Measurements from ENCODE around the gene ANO6. TPM values are rescaled to one million over a fixed set of nuclear protein-coding genes. Genes with fewer than 3 reads are reported as not detected.

Gene ANO6
- polyA plus RNA-seq, 3 donors = 77.6 to 81.4 (median 79.7) TPM

GRCh38 chr12:45270951-45271350, 55.1 kb downstream of the ANO6 start:
- DNase-seq (ENCODE audit: low read depth in 3 of 3, low spot score in 2 of 3) = no peak

- DNase-seq (ENCODE audit: low read depth in 3 of 3, low spot score in 2 of 3) = no peak
These were observed 57.9 kb downstream of the ANO6 start for GRCh38 chr12:45273717-45274271.

GRCh38 chr12:45276154-45276755, 60.4 kb downstream of the ANO6 start:
- no peak for DNase-seq (ENCODE audit: low read depth in 3 of 3, low spot score in 2 of 3)

- DNase-seq (ENCODE audit: low read depth in 3 of 3, low spot score in 2 of 3) = no peak
These were observed 62.6 kb downstream of the ANO6 start for GRCh38 chr12:45278447-45278846.

DNA sequence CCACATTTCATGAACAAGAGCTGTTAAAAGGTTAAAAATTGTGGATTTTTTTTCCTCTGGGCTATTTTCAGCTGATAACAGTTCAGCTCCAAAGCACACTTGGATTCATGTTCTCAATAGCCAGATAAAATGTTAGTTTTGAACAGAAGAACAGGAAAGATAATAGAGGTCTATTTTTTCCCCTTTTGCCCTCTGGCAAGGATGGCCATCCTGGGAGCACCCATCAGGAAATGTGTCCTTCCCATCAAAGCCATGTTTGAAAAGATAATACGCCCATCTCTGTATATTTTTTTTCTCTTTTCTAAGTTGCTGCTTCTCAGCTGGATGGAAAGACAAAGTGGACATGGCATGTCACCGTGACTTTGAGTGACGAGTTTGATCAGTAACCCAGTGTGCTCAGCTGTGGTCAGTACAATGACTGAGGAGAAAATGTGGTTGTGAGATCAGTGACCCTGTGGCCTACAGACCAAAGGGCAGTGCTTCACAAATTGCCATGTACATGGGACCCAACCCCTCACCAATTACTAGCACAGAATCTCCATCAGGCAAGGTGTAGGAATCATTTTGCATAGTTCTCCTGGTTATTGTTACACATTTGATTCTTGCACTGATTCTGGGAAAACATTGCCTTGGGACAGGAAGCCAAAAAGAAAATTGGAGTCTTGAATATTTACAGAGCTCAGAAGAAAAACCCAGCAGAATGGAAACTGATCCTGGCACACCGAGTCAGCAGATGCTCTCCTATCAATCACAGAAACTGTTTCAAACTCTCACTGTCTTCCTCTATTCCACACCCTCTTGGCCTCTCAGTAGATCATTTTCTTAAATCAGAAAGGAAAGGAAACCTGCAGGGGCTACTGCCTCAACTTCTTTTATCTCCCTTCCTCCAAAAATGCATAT, 64.3 kb downstream of the ANO6 start:
- DNase-seq (ENCODE audit: low read depth in 3 of 3, low spot score in 2 of 3) = no peak

- DNase-seq (ENCODE audit: low read depth in 3 of 3, low spot score in 2 of 3) = no peak
These were observed 66.1 kb downstream of the ANO6 start for GRCh38 chr12:45281994-45282393.

DNA sequence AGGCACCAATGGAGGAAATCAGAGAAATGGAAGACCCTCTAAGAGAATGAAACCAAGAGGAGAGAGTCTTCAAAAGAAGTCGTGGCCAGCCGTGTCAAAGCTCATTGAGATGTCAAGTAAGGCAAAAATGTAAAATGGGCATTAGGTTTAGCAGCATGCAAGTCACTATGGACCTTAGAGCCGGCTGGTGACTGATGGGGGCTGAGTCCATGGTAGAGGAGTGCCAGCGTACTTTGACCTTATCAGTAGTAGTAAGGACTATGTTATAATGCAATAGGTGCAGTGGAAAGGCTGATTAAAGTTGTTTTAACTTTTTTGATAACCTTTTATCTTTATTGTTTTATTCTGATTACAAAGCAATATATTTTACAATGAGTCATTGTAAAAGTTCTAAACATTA, 66.5 kb downstream of the ANO6 start:
- DNase-seq (ENCODE audit: low read depth in 3 of 3, low spot score in 2 of 3) = no peak

DNA sequence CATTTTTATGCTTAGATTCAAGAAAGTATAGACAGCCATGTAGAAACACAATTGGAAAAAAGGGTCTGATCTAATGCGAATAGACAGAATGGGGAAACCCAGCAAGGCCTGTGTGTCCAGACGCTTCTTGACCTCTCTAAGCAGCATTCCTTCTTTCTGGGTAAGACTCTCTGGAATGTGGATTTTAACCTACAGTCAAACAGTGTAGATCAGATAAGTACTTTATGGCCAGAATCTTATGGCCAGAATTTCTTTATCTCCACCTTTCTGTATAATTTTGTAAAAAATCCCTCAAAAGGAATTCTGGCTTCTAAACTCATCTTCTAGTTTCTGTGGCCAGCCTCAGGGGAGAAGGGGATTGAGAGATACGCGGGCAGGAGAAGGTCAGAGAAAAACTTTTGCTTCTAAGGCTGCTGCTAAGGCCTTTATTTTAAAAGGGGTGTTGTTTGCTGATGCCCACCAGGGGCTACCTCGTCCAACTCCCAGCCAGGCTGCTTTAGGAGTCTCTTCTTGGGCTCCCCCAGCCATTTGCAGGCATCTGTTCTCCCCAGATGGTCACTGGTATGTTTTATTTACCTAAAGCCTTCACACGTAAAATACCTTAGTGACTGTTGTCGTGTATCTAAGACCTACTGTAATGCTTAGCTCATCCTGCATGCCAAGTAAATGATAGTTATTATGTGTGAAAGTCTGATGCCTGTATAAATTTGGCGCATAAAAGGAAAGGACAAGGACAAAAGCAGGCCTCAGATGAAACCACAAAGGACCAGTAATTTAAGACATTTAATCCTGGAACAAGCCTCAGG, 68.4 kb downstream of the ANO6 start:
- no peak for DNase-seq (ENCODE audit: low read depth in 3 of 3, low spot score in 2 of 3)

DNA sequence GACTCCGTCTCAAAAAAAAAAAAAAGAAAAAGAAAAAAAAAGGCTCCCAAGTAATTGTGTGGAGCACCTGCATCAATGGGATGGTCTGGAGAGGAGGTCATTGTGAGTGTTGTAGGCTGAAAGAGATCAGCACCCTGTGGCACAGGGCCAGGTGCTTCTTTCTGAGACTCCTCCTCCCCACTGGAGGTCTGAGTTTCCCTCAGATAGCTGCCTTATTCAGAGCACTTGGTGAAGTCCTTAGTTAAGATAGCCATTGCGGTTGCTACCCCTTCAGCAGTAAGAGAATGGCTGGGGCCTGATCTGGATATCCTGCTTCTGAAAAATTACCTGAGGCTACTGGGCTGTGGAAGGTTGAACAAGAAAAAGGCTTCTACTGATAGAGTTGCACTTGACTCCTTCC, 69.8 kb downstream of the ANO6 start:
- DNase-seq (ENCODE audit: low read depth in 3 of 3, low spot score in 2 of 3) = no peak

DNA sequence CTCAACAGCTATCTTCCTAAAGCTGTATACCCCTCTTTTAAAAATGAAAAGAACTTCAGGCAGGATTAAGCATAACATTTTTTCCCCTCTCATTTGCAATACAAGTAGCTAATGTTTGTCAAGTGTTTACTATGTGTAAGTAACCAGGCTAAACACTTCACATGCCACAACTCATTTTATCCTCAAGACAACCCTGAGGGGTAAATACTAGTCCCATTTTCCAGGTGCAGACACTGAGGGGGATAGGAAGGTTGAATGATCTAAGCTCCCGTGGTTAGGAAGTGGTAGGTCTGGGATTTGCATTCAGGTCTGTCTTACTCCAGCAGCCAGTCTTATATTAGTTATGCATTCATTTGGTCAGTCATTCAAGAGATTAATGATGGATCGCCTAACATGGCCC, 70.7 kb downstream of the ANO6 start:
- DNase-seq (ENCODE audit: low read depth in 3 of 3, low spot score in 2 of 3) = no peak

- DNase-seq (ENCODE audit: low read depth in 3 of 3, low spot score in 2 of 3) = no peak
These were observed 73.6 kb downstream of the ANO6 start for GRCh38 chr12:45289245-45290215.

- no peak for DNase-seq (ENCODE audit: low read depth in 3 of 3, low spot score in 2 of 3)
These were observed 74.3 kb downstream of the ANO6 start for GRCh38 chr12:45290216-45290605.

GRCh38 chr12:45291518-45291917, 75.6 kb downstream of the ANO6 start:
- no peak for DNase-seq (ENCODE audit: low read depth in 3 of 3, low spot score in 2 of 3)

DNA sequence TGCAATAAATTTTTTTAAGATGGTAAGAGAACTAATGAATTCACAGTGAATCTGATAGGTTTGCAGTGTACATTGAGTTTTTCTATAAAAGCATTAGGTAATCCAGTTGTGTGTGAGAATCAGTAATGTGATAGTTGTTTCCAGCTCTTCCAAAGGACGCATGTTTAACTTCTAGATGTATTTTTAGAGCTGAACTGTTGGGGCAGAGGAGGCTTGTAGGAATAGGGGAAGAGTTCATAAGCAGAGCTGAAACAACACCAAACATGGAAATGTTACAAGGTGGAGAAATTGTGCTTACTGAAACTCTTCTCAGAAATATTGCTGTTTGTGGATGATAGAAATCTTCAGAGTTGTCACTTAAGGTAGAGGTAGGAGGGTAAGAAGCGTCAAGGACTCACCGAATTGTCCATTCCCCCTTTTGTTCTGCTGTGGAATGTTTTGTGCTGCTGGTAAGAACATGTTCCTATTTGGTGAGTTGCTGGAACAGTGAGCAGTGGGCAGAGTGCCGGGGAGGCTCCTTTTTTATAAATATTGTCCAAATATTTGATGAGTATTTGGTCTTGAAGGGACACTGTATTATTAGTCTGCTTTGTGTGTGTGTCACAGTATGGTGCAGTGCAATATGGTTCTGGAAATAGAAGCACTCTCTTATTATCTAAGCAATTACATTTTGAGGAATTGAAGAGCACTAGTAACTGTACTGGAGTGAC, 76.7 kb downstream of the ANO6 start:
- no peak for DNase-seq (ENCODE audit: low read depth in 3 of 3, low spot score in 2 of 3)

GRCh38 chr12:45294906-45295305, 79.0 kb downstream of the ANO6 start:
- no peak for DNase-seq (ENCODE audit: low read depth in 3 of 3, low spot score in 2 of 3)

DNA sequence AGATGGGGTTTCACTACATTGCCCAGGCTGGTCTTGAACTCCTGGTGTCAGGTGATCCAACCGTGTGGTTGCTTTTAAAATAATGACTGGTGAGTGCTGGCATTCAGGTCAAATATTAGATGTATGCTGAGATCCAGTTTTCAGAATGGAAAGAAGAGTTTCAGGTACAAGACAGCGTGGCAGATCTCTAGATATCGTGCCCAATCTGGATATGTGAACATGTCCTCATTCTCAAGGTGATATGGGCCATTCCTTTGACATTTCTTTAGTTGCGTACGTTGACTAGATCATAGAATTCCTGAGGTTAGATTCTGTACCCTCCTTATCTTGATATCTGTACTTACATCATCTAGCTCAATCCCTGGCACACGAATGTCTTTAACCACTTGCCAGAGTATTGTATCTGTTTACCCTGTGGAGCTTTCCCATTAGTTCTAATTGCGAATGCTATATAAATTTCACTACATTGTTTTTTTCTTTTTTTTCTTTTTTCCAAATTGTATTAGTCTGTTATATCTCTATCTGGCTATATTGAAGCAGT, 80.2 kb downstream of the ANO6 start:
- DNase-seq (ENCODE audit: low read depth in 3 of 3, low spot score in 2 of 3) = no peak

- DNase-seq (ENCODE audit: low read depth in 3 of 3, low spot score in 2 of 3) = no peak
These were observed 82.2 kb downstream of the ANO6 start for GRCh38 chr12:45298047-45298446.

- DNase-seq (ENCODE audit: low read depth in 3 of 3, low spot score in 2 of 3) = no peak
These were observed 83.1 kb downstream of the ANO6 start for GRCh38 chr12:45298721-45299692.

Data from right renal cortex interstitium (tissue), 3 donors.